Nephron progenitor cell (in vitro differentiated cells): ENCODE data around the gene PKDCC.
"Not testable (repeated sequence)": the region's sequence is repeated elsewhere in the genome, so short reads cannot be mapped to it uniquely, and the experiment has no call there.

Experiments used
- DNase-seq: peaks from one replicate; pipeline ENCODE4 v3.0.0; 2021
- H3K27ac Mint-ChIP-seq: 2 replicates; pipeline ENCODE4 v1.8.0; 2021; ENCODE audit warnings: mild to moderate bottlenecking, moderate library complexity, mixed read lengths
- H3K27me3 Mint-ChIP-seq: 2 replicates; pipeline ENCODE4 v1.8.0; 2021; ENCODE audit warnings: mild to moderate bottlenecking, low read depth, mixed read lengths; ENCODE audit not compliant: poor library complexity
- H3K36me3 Mint-ChIP-seq: 2 replicates; pipeline ENCODE4 v1.8.0; 2021; ENCODE audit warnings: low read depth, mixed read lengths
- H3K4me1 Mint-ChIP-seq: 2 replicates; pipeline ENCODE4 v1.8.0; 2021; ENCODE audit warnings: mixed read lengths
- H3K4me3 Mint-ChIP-seq: 2 replicates; pipeline ENCODE4 v1.8.0; 2021; ENCODE audit warnings: mild to moderate bottlenecking, moderate library complexity, mixed read lengths
- H3K9me3 Mint-ChIP-seq: 2 replicates; pipeline ENCODE4 v1.8.0; 2021; ENCODE audit warnings: mild to moderate bottlenecking, moderate library complexity, mixed read lengths
- CTCF ChIP-seq: fragments of 200-600 bp; sonication (generic); IDR thresholded peaks from 2 replicates; pipeline ENCODE4 v1.5.0; 2021; ENCODE audit warnings: antibody characterized with exemption

The PKDCC gene

GRCh38 chr2:42079737-42080287 lies 32.0 kb downstream of the PKDCC start:
- Mint-ChIP-seq H3K36me3 (no peaks in the 10 kb centered on the region), H3K9me3 (no peaks in the 10 kb centered on the region), H3K27ac (no peak overlapping the region), H3K4me1 (peaks cover 32% of the 10 kb centered on the region), H3K27me3 (peaks cover 98% of the 10 kb centered on the region), H3K4me3 (no peak overlapping the region)
- TF ChIP-seq CTCF = no peak
- DNase-seq = no peak

GRCh38 chr2:42081151-42081550 lies 33.3 kb downstream of the PKDCC start:
- not testable (repeated sequence) for H3K36me3 Mint-ChIP-seq, H3K27ac Mint-ChIP-seq, H3K9me3 Mint-ChIP-seq, H3K4me3 Mint-ChIP-seq, DNase-seq
- H3K4me1 Mint-ChIP-seq = peaks cover 44% of the 10 kb centered on the region
- peaks cover 95% of the 10 kb centered on the region for H3K27me3 Mint-ChIP-seq

GRCh38 chr2:42082016-42082415 lies 34.2 kb downstream of the PKDCC start:
- TF ChIP-seq CTCF = no peak
- Mint-ChIP-seq H3K9me3 (no peaks in the 10 kb centered on the region), H3K4me3 (no peak overlapping the region), H3K4me1 (peaks cover 41% of the 10 kb centered on the region), H3K27ac (no peak overlapping the region), H3K36me3 (no peaks in the 10 kb centered on the region), H3K27me3 (peaks cover 94% of the 10 kb centered on the region)
- no peak for DNase-seq

- peaks cover 88% of the 10 kb centered on the region for H3K27me3 Mint-ChIP-seq
- no peak overlapping the region for H3K4me3 Mint-ChIP-seq
- H3K36me3 Mint-ChIP-seq = no peaks in the 10 kb centered on the region
- DNase-seq = no peak
- peaks cover 34% of the 10 kb centered on the region for H3K4me1 Mint-ChIP-seq
- TF ChIP-seq CTCF = no peak
- H3K27ac Mint-ChIP-seq = no peak overlapping the region
- no peaks in the 10 kb centered on the region for H3K9me3 Mint-ChIP-seq
Observed at GRCh38 chr2:42084231-42084671, 36.4 kb downstream of the PKDCC start.

- peaks cover 85% of the 10 kb centered on the region for H3K27me3 Mint-ChIP-seq
- not testable (repeated sequence) for H3K27ac Mint-ChIP-seq, H3K4me3 Mint-ChIP-seq
Observed at GRCh38 chr2:42085070-42085469, 37.2 kb downstream of the PKDCC start.

GRCh38 chr2:42085706-42086487 lies 38.1 kb downstream of the PKDCC start:
- no peaks in the 10 kb centered on the region for H3K9me3 Mint-ChIP-seq
- no peak overlapping the region for H3K27ac Mint-ChIP-seq
- H3K27me3 Mint-ChIP-seq = peaks cover 85% of the 10 kb centered on the region
- no peak for DNase-seq
- H3K4me3 Mint-ChIP-seq = no peak overlapping the region
- no peak for TF ChIP-seq CTCF
- peaks cover 25% of the 10 kb centered on the region for H3K4me1 Mint-ChIP-seq
- no peaks in the 10 kb centered on the region for H3K36me3 Mint-ChIP-seq

More at GRCh38 chr2:42085070-42085469, 37.2 kb downstream of the PKDCC start:
- H3K9me3 Mint-ChIP-seq, DNase-seq, H3K36me3 Mint-ChIP-seq: not testable (repeated sequence)
- peaks cover 28% of the 10 kb centered on the region for H3K4me1 Mint-ChIP-seq

GRCh38 chr2:42086500-42086953 lies 38.7 kb downstream of the PKDCC start:
- H3K4me3 Mint-ChIP-seq = no peak overlapping the region
- H3K27me3 Mint-ChIP-seq = peaks cover 86% of the 10 kb centered on the region
- H3K27ac Mint-ChIP-seq = no peak overlapping the region
- peaks cover 25% of the 10 kb centered on the region for H3K4me1 Mint-ChIP-seq
- peak; percentile 52 for DNase-seq
- H3K9me3 Mint-ChIP-seq = no peaks in the 10 kb centered on the region
- no peaks in the 10 kb centered on the region for H3K36me3 Mint-ChIP-seq
- peak; percentile 76 for TF ChIP-seq CTCF
